ENCODE data around the gene PSTPIP1.

The PSTPIP1 gene

DNA sequence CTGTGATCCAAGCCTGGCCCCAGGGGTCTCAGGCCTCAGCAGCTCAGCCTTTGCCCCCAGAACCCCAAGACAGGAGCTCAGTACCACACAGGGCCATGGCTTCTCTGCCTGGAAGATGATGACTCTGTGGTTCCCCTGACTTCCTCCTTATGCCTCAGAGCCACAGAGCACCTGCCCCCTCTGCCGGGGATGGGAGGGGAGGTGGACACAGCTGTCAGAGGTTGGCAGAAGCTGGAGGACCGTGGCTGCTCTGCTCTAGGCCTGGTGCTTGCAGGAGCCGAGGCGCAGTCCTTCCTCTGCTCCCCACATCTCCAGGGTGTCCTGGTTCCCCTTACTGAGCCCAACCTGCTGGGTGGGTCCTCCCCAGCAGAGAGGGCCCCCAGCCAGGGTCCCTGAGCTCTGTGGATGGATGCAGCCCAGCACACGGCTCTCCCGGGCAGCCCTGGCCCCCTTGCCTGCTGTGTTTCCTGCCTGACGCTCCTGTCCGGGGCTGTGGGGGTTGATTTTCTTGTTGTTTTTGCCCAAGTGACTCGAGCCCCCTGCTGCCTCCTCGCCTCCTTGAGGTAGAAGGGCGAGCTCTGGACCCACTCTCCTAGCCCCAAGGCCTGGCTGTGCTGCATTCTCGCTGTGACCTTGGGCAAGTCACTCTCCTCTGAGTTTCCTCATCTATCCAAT is 36.6 kb downstream of the PSTPIP1 start:
- DNase-seq, result peak; percentile 54

DNA sequence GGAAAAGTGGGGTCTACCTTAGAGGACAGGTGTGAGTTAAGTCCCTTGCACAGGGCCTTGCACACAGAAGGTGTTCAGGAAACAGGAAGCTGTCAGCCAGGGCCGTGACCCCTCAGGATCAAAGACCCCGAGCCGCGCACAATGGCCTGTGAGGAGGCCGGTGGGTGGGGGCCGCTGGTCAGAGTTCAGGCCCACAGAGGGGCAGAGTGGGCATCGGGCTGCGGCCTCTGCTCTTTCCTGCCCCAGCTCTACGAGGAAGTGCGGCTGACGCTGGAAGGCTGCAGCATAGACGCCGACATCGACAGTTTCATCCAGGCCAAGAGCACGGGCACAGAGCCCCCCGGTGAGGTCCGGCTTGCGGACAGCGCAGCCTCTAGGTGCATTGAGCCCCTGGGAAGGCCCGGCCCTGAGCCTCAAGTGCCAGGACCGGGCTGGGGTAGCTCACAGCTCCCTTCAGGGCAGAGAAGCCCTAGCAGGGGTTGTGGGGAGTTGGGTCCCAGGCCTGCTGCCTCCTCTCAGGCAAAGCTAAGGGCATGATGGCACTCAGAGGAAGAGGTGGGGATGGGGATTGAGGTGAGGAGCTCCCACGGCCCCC is 37.2 kb downstream of the PSTPIP1 start:
- DNase-seq, result peak; percentile 48

DNA sequence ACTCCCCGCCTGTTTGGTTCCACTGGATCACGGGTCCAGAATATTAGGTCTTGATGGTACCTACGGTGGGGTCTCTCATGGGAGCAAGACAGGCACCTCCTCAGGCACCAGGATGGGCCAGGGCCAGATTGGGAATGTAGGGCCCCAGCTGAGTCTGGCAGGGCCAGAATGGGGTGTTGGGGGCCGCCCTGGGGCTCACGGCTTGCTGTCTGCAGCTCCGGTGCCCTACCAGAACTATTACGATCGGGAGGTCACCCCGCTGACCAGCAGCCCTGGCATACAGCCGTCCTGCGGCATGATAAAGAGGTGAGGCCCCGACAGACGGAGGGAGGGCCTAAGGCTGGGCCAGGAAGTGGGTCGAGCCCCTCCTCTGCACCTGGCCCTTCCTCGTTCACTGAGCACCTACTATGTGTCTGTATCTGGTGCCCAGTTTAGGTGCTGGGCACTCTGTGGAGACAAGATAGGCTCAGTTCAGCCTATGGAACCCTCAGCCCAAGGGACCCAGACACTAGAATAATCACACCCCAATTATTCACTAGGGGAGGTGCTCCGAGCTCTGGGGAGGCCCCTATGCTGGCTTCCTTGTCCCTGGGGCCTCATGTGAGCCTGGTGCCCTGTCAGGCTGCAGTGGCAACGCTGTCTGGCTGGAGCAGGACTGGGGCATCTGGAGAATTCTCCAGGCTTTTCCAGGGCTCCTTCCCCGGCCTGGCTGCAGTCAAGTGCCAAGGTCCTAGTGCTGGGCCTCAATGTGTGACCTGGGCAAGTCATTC is 37.9 kb downstream of the PSTPIP1 start:
- peak; percentile 38 for DNase-seq

DNA sequence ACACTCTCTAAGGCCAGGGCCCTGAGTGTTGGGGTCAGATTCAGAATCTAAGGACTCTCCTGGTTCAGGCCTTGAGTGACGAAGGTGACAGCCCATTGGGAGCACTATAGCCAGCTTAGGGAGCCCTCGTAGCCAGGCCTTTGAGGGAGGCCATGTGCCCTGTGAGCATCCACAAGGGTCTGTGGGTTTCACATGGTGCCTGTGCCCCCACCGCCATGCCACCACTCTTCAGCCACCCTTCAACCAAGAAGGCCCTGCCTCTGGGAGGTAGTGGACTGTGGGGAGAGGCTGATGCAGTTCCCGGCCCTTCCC is 38.4 kb downstream of the PSTPIP1 start:
- DNase-seq, result no peak

DNA sequence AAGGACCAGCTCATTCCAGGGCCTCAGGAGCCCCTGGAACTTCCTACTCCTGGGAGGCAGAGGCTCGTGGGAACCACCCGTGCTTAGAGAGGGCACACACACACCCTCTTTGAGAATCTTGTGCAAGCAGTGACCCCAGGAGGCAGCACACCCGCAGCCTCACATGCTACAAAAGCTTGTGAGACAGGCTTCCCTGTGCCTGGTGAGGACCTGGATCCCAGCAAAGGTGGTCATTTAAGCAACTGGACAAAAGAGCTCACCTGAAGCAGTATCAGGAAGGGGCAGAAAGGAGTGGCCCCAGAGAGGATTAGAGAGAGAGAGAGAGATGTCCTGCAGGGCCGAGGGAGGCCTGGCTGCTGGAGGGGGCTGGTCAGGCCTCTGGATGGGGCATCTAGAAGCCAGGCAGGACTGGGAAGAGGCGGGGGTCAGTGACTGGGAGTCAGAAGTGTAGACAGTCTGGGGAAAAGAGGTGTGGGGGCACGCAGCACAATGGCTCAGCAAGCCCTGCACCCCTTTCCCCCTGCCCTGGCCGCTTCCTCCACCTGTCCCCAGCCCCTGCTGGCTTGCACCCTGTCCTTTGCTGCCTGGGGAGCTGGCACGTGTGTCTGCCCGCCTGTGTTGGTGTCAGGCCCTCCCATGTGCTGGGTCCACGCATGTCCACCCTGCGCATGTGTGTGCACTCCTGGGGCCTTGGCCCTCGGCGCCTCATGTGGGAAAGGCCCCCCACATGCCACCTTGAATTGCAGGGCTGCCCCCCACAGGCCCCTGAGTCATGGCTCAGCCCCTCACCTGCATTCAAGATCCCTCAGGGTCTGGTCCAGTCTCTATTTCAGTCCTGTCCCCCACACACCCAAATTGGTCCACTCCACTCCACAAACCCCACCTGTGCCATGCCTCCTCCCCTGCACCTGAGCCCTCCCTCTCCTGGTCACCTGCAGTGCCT is 39.1 kb downstream of the PSTPIP1 start:
- DNase-seq, result peak; percentile 45

DNA sequence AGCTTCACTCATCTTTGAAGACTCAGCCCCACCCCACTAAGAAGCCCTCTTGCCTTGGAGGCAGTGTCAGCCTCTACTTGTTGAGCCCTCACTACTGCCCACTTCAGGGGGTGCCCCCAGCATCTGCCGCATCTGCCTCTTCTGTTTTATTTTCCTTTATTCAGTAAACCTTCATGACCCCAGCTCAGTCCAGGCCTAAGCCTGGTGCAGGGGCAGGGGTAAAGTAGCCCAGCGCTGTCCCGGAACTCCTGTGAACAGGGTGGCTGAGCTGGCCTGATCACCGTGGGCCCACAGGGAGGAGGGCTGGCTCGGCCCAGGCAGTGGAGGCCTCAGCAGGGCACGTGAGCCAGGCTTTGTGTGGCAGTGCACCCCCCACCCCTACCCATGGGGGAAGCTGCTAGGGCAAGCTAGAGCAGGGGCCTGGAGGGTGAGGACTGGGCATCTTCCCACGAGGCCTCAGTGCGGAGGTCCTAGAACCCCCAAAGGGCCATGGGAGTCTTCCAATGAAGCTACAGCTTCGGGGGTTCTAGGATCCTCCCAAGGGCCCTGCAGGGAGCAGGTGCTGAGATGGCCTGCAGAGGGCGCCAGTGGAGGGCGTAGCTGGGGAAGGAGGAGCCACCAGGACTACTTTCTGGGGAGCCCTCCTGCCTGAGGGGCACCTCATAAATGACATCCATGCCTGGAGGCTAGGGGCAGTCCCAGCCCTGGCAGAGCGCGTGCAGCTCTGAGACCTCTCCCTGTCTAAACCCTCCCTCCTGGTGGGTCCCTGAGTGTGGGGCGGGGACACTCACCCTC is 40.0 kb downstream of the PSTPIP1 start:
- DNase-seq, result peak; percentile 54

DNA sequence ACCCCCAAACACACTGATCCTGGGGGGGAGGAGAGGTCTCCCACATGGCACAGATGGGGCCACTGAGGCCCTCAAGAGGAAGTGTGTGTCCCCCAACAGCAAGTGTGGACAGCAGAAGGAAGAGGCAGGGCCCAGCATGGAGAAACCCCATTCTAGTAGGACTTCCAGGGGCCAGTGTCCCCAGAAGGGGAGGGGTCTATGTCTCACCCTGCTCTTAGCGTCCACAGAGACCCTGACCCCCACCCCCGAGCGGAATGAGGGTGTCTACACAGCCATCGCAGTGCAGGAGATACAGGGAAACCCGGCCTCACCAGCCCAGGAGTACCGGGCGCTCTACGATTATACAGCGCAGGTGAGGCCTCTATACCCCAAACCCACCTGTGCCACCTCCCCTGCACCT is 40.7 kb downstream of the PSTPIP1 start:
- peak; percentile 39 for DNase-seq

DNA sequence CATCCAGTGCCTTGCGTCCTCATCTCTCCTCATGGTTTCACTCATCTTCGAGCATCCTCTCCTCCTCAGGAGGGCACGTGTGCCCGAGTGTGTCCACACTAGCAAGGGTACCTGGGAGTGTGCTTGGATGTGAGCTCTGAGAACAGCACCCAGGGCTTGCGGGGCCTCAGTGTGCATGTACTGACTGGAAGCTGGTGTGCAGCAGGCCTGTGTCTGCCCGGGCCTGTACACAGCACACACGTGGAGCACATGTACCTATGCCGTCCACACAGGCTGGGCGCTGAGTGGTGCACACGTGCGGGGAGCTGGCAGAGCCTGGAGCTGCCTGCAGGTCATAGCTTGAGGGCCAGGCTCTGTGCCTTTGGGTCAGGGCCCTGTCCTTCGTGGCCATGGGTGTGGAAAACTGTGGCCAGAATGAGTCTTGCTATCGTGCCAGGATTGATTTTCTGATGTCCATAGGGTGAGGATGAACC is 41.1 kb downstream of the PSTPIP1 start:
- DNase-seq, result peak; percentile 31

DNA sequence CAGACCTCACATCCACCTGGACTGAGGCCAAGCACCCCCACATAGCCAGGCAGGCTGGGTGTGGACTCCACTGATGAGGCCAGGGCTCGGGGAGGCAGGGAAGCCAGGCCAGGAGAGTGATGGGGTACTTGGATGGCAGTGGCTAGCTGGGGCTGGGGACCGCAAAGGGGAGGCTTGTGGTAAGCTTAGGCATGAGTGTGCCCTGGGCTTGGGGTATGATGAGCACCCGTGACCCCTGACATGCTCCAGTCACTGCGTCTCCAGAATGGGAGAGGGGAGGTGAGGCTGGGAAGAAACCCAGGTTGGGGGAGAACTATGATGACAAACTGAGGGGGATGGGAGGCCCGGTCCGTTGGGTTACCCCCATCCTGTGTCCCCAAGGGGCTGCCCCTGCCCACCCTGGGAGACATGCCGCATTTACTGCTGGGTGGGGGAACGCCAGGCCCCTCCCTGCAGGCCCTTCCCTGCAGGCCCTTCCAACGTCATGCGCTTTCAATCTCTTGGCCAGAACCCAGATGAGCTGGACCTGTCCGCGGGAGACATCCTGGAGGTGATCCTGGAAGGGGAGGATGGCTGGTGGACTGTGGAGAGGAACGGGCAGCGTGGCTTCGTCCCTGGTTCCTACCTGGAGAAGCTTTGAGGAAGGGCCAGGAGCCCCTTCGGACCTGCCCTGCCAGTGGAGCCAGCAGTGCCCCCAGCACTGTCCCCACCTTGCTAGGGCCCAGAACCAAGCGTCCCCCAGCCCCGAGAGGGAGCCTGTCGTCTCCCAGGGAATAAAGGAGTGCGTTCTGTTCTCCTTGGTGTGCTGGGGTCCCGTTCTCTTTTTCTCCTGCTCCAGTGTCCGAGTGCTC is 41.8 kb downstream of the PSTPIP1 start:
- peak; percentile 42 for DNase-seq

DNA sequence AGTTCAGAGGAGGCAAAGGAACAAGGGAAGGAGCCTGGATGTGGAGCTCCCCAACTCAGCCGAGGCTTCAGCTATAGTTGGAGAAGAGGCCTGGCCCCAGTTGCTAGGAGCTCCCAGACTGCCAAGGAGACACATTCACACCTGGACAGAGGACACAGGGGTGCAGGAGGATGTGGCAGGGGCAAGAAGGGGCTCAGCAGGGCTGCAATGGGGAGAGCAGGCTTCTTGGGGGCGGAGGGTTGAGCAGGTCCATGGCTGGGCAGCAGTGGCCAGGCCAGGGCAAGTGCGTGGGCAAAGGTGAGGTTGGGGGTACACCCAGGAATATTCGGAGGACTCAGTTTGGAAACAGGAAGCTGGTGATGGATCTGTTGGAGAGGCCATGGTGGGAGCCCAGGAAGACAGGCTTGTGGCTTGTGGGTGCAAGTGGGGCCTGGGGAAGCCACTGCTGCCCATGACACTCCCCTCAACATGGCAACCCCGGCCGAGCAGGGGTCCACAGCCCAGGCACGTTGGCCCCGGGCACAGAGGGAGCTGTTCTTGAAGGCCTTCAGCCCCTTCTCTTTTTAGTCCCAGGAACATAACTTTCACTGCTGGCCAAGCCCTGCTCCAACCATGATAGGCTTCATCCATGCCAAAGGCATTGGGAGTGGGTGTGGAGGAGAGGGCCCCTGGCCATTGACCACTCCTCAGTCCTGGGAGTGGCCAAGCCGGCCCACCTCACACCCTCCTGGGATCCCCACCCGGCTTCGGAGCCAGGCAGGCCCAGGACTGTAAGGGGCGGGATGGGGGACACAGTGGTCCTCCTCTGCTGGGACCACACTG is 42.7 kb downstream of the PSTPIP1 start:
- DNase-seq, result peak; percentile 31

DNA sequence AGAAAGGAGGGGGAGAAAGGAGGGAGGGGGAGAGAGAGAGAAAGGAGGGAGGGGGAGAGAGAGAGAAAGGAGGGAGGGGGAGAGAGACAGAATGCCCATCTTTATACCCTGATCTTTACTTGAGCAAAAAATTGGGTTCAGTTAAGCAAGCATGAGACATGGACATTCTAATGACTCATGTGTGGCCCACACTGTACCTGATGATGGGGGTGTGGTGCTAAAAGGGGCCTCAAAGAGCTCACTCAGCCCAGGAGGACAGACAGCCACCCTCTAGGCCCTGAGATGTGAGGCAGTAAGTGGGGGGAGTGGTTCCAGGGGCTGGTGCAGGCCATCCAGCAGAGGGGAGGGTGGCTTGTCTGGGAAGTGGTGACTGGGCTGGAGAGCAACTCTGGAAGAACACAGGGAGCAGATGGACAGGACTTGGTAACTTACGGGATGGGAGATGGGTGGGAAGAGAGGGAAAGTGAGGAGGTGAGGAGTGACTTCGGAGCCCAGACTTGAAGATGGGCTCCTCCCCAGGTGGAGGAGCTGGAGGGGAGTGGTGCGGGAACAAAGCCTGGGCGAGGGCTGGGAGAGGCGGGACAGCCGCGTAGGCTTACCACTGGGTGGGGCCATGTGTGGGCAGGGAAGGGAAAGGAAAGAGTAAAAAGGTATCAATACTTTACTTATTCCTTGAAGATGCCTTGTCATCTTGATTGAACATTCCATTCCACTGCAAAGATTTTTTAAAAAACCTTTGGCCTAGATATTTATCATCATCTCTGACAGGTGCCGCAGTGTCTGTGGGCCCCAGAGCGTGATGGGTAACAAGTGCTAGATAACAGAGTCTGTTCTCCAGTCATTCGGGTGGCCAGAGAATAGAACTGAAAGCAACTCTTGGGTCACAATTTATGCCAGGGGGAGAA is 43.6 kb downstream of the PSTPIP1 start:
- no peak for DNase-seq

DNA sequence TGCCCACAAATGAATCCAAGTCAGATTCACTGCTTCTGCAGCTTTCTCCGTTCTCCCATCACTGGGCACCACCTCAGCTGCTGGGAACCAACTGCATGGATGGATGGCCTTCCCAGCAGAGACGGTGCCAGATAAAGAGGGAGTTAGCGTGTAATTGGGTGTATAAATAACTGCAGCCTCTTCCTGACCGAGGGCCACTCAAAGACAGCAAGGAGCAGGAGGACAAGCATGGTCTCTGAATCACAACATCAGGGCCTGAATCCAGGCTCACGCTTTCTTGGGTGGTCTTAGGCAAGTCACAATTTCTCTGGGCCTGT is 44.2 kb downstream of the PSTPIP1 start:
- no peak for DNase-seq

DNA sequence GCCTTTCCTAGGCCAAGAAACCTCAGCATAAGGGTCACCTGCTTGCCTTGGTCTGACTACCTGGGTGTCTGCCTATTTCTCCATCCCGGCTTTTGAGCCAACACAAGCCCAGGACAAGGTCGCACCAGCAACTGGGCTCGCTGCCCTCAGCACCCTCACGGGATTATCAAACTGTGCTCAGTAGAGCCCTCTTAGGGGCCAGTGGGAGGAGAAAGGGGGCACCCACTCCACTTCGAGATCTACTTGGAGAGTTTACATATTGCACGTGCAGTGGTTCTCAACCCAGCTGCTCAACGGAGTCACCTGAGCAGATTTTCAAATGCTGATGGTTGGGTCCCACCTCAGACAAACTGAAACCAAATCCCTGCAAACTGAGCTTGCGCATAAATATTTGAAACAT is 44.9 kb downstream of the PSTPIP1 start:
- DNase-seq, result no peak

DNA sequence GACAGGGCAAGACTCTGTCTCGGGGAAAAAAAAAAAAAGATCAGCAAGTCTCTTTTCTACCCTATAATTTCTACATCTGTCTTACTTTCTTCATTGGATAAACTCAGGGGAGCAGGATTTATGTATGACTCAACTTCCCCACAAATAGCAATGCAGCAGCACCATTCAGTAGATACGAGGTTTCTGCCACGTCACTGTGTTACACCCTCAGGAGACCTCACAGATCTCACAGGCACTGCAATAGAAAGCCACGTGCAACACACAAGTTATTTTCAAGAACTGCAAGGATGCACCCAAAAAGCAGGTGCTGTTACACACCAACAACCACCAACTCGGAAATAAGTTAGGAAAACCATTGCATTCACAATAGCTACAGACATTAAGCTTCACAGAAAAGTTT is 45.7 kb downstream of the PSTPIP1 start:
- no peak for DNase-seq

DNA sequence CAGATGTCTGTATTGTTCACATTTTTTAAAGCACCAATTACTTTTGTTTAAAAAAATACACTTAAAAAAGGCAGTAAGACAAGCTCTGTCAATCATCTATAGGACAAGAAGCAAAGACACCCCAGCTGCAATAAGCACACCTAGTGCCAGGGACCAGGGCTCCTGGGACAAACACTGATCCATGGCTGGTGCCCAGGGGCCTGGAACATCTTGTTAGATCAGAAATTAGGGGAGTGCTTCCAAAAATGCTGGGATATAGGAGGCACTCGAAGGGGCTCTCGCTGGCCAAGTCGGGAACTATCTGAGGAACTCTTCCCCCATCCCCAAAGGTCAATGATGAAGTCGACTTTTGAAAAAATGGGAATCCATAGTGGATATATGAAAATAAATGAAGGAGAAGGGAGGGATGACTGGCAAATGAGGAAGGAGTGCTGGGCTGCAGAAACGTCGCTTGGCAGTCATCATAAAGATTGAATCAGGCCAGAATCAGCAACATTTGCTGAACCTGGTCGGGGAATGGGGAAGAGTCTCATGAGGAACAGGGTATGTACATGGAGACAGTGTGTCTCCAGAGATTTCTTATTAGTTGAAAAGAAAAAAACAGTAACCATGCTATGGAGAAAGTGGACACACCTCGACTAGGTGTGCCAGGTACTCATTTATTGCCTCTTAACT is 47.5 kb downstream of the PSTPIP1 start:
- DNase-seq, result no peak

DNA sequence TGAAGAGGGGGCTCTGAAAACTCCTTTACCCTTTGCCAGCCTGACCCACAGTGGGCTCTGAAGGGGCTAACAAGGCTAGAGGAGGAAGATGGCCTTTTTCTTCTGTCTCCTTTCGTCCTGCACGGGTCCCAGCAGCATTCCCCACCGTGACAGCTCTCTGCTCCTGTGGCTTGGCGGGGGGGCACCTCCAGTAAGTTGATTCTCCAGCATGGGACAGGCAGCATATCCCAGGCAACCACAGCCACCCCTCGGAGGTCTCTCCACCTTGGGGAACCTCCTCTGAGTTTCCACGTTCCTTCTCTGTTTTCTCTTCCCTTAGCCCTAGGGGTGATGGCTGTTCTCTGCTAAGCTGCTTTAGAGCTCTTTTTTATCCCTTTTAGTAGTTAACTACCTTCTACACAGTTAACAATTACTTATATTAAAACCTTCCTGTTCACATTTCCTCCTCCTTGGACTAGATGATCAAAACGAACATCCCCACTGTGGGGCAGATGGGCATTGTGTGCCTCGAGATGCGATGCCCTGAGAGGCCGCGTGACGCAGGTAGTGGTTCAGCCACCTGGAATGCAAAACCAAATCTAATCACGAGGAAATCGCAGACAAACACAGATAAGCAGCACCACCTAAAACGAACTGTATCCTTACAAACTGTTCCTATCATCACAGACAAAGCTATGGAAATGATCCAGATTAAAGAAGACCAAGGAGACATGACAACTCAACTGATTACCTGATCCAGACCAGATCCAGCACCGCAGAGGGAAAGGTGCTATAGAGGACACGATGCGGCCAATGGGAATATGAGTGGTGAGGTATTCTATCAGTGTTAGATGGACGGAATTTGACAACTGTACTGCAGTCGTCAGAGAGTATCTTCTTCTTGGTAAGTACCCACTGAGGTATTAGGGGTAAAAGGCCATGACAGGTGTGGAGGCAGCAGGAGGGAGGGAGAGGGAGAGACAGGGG is 48.3 kb downstream of the PSTPIP1 start:
- no peak for DNase-seq

DNA sequence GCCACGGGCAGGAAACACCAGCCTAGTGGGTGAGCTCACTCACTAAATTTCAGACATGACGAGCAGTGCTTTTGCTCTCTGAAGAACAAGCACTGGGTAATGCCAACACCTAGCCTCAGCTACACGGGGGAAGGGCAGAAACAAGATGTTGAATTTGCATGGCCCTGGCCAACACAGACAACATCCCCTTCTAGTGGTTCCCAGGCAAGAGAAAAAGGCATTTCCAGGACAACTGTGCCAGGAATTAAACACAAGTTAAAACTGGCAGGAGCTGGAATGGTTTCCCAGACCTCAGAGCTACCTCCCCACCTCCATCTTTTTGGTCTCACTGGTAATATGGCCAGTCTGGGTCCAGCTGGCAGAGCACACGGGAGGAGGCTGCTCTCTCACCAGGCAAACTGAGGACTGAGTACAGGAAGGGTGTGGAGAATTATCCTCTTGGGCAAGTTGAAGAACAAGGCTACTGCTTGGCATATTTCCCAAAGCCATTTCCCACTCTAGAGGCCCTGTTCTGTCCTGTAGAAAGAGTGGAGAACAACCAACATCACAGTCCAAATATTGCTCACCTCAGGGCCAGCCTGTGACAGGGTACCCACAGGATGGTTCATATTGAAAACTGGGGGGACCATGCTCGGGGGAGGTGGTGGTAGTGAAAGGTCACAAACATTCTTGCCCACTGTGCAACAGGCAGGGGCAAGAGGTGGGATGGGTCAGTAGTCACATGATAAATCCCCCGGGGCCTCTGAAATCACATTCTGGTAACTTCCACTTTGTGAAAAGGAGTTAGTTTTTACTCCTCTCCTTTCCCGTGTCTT is 49.5 kb downstream of the PSTPIP1 start:
- DNase-seq, result no peak
